ENCODE results near the gene NBEAL1.
"Not testable (repeated sequence)": the region's sequence is repeated elsewhere in the genome, so short reads cannot be mapped to it uniquely, and the experiment has no call there.

The NBEAL1 gene

DNA sequence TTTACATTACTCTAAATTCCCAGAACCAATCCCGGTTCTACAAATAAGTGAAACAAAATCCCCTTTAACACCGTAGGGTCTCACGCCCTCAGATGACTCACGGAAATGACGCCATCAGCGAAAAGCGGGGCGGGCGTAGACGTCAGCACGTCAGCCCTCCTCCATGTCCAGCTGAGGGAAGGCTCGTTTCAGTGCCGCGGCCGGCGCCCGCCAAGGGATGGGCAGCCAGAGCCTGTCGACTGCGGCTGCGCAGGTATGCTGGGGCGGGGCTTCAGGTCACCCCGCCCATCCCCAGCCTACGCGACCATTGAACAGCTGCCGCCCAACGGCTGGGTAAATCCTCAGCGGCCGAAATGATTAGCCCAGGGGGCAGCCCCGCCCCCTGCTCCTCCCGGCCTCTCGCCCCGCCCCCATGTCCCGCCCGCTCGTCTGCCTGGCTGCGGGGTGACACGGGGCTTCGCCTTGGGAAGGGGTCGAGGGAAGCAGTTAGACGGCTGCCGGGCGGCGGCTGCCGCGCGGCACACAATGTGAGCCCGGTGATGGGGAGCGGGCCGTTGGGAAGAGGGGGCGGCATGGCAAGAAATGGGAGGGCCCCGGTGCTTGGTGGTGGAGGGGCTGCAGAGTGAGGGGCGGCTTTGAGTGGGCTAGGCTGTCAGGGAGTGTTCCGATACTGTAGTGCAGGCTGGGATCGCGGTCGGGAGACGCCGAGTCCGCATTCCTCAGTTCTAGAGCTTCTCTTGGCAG lies at the start of gene NBEAL1:
TSS of gene NBEAL1 (plus strand) at position 420 of the 744 bp plus-strand sequence. CDS start 1,510 bp downstream, outside the sequence.
- DNase-seq, result peak; percentile 99

DNA sequence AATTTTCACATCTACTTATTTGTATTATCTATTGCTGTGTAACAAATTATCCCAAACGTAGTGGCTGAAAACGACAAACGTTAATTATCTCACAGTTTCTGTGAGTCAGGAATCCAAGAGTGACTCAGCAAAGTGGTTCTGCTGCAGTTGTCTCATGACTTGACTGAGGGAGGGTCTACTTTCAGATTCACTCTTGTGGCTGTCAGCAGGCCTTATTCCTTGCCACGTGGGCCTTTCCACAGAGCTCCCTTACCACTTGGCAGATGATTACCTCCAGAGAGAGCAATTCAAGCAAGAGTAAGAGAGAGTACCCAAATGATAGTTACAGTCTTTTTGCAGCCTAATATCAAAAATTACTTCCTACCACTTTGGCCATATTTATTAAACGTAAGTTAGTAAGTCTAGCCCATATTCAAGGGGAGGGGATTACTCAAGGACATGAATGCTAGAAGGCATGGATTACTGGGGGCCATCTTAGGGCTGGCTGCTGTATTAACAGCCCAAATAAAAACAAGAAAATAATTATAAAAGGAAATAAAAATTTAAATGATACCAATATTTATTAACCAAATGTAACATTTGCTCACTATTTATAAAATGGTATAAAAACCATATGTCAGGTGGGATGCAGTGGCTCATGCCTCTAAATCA lies 48.7 kb upstream of the NBEAL1 start:
- no peak for DNase-seq

DNA sequence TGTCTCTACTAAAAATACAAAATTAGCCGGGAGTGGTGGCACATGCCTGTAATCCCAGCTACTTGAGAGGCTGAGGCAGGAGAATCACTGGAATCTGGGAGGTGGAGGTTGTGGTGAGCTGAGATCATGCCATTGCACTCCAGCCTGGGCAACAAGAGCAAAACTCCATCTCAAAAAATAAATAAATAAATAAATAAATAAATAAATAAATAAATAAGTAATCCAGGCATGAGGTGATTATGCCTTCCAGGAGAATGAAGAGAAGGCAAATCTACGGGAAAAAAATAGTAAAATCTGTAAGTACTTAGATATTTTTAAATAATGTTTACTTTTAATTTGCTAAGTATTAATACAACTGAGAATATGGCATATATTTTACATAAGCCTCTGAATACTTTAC lies 45.3 kb upstream of the NBEAL1 start:
- DNase-seq, result not testable (repeated sequence)

DNA sequence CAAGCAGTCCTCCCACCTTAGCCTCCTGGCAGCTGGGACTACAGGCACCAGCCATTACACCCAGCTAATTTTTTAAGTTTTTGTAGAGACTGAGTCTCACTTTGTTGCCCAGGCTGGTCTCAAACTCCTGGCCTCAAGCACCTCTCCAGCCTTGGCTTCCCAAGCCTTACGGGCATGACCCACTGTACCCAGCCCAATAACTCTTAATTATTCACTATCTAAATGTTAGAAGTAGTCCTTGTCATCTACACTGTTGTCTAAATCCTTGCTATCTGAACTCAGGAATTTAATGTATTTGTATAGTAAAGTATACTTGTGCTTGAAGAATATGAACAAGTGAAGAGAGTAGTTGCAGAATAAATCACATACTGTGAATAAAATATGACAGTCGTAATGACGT lies 37.9 kb upstream of the NBEAL1 start:
- no peak for DNase-seq

DNA sequence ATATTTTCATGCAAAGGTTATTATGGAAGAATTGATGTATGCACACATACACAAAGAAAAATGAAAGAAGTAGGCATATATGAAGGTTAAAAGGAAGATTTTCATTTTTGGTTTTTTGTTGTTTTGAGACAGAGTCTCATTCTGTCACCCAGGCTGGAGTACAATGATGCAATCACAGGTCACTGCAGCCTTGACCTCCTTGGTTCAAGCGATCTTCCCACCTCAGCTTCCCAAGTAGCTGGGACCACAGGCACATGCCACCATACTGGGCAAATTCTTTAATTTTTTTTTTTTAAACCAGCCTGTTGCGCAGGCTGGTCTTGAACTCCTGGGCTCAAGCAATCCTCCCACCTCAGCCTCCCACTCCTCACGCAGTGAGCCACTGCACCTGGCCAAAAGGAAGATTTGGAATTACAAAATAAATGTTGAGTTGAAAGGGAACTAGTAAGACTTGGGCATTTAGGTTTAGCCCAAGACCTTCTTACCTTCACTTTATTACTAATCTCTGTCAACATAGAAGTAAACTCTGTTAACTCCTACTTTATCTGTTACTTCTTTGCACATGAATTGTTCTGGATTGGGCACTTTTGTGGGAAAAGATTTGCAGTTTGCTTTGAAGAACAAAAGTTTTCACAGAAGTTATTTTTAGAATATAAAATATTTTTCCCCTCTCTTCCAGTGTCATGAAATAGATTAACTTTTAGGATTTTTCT lies 31.7 kb upstream of the NBEAL1 start:
- no peak for DNase-seq

DNA sequence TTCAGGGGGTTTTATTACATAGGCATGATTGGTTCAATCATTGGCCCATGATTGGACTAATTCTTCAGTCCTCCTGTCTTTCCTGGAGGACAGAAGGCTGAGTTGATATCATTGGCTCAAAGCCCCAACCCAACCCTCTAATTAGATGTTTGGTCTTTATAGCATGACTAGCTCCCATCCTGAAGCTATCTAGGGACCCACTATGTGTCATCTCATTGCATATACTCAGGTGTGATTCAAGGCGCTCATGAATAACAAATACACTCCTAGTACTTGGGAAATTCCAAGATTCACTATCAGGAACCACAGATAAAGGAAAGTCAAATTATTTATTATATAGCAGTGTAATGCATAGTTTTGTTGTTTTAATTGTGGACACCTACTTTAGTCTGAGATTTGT lies 24.9 kb upstream of the NBEAL1 start:
- DNase-seq, result no peak

DNA sequence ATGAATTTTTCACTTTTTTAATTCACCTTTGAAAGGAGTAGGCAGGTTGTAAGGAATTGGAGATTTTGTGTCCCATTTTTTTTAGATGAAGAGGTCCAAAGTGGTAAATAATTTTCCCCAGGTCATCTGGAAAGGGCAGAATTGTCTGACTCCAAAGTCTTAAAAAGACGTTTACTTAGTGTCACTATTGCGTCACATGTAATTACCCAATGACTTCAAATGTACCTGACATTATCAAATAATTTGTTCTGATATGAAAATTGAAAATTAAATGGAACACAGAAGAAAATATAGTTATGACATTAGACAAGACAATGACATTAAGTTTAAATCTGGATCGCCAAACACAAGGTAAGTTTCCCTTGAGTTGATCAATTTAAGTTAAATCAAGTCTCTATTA lies 24.2 kb upstream of the NBEAL1 start:
- DNase-seq, result no peak

DNA sequence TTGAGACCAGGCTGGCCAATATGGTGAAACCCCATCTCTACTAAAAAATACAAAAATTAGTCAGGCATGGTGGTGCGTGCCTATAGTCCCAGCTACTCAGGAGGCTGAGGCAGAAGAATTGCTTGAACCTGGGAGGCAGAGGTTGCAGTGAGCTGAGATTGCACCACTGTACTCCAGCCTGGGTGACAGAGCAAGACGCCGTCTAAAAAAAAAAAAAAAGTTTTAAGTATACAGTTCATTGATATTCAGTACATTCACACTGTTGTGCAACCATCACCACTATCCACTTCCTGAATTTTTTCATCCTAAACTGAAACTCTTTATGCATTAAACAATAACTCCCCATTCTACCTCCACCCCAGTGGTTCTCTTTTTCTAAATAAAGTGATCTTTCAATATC lies 17.6 kb upstream of the NBEAL1 start:
- DNase-seq, result not testable (repeated sequence)

DNA sequence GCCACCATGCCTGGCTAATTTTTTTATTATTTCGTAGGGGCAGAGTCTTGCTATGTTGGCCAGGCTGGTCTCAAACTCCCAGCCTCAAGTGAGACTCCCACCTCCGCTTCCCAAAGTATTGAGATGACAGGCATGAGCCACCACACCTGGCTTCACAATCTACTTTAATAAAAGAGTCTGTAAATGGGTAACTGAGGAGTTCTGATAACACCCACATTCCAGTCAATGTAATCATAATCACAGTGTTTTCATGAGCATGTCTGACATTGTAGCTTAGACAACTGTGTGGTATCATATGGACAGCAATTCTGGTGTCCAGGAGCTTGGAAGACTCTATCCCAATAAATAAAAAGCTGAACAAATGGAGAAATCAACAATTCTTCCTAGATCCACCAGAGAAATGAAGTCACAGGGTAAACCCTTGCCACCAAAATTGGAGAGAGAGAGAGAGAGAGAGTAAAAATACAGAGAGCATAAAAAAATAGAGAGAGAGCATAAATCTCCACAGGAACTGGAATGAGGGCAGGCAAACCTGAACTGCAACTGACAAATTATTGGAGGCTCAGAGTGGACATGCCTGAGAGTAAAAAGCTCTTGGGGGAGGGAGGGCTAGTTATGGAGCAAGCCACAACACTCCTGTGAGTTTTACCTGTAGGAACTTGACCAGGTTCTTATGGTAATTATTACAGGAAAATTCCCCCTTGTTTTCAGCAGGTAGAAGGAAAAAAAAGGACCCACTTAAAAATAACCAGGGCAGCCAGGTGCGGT lies 12.4 kb upstream of the NBEAL1 start:
- DNase-seq, result no peak

DNA sequence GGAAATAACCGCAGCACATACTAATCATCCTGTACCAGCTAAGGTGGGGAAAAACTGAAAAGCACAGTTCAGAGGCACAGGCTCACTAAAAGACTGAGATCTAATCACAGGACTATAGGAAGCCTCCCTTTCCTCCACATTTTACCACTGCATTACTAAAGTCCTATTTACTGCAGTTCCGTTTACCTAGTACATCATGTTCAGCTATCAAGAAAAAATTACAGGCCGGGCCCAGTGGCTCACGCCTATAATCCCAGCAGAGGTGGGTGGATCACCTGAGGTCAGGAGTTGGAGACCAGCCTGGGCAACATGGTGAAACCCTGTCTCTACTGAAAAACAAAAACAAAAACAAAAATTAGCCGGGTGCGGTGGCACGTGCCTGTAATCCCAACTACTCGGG lies 11.0 kb upstream of the NBEAL1 start:
- no peak for DNase-seq

DNA sequence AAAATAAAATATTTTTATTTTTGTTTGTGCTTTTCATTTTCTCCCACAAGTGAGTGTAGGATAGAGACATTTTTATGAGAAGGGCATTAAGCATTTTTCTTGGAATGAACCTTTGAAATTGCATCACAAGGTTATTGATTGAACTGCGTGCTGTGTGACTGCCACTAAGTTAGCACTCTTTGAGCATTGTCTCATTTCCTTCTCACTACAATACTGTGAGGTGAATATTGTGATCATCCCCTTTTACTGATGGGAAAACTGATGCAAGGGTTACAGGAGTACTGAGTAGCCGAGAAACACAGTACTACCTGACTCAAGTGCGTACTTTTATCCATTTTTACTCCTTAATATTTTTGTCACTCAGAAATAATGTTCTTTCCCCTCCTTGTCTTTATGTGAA lies 2.0 kb downstream of the NBEAL1 start:
- DNase-seq, result no peak

DNA sequence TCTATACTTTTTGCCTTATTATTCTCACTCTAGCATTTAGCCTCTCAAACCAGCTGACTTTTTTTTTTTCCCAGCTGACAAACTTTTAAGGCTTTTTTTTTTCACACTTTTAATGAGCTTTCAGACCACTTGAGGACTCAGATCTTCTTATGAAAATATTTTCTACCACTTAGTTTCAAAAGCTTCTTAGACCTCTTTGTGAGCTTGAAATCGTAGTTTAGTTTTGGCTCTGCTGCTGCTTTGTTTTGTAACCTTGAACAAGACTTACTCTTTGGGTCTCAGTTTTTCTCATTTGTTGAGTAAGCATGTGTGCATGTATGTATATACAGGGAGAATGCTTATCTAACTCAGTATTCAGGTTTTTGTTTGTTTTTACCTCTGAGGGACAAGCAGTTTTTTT lies 3.5 kb downstream of the NBEAL1 start:
- DNase-seq, result peak; percentile 15

DNA sequence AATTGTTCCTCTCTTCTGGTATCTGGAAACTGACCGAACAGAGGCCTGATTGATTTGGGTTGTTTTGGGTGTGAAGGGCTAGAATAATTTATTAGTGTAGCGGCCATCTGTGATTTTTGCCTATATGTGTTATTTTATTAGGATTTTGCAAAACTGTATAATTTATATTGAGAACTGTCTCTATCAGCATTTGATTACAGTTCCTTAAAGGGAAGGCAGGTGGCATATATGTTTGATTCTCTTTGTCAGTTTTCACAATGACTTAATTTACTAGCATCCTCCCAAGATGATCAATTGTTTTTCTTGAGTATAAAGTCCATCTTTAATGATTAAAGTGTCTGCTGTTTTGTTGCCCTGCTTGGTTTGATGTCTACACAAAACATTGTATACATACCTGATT lies 4.5 kb downstream of the NBEAL1 start:
- DNase-seq, result no peak

DNA sequence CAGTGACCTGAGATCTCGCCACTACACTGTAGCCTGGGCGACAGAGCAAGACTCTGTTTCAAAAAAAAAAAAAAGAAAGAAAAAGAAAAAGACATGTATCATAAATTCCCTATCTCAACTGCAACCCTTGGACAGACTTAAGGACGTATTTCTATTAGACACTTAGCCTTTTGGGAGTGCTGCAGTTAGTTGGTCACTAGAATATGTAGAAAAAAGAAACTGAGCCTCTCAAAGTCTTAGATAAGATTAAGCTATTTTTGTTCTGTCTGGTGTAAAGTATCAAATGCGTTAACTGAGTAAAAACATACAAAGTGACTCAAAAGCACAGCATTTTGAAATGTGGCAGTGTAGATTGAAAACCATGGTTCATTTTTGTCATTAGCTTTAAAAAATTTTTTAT lies 7.3 kb downstream of the NBEAL1 start:
- no peak for DNase-seq

DNA sequence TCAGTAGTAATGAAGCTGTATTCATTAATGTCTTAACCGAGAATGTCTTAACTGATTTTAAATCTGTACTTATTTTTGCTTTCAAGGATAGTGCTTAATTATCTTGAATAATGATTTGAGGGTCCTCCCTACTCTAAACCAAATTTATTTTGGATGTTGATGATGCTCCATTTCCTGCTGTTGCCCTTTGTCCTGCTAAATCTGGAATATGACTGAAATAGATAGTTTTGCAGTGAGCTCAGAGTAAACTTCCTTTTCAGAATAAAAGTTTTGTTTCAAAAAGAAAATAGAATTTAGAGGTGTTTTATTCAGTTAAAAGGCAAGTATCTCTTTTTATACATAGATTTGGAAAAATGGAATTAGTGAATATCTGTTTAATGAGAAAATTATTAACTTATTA lies 8.1 kb downstream of the NBEAL1 start:
- no peak for DNase-seq

DNA sequence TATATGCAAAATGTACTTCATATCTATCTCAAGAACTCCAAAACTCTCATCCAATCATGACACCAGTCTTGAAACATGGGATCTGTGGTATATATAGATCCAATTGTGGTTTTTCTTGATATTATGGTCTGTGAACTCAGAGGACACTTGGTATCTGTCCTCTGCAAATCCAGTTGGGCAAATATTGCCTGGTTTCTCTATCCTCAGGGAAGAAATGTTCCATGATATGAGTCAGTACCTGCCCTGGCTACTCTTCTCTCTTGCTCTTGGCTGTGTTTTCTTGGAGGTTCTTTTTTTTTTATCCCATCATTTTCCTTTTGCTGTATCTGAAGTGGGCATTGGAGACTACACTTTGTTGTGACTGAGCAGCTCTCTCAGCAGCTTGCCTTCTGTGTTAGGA lies 10.9 kb downstream of the NBEAL1 start:
- DNase-seq, result no peak

DNA sequence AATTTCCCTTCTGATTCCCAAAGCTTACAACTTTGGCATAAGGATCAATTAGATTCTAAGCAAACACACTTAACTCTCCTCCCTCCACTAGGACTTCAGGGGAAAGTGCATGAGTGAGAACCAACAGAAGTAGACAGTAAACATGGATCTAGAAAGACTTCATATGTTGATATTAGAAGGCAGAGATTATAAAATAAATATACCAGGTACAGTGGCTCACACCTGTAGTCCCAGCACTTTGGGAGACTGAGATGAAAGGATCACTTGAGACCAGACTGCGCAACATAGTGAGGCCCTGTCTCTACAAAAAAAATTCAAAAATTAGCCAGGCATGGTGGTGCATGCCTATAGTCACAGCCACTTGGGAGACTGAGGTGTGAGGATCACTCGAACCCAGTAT lies 15.9 kb downstream of the NBEAL1 start:
- DNase-seq, result no peak

DNA sequence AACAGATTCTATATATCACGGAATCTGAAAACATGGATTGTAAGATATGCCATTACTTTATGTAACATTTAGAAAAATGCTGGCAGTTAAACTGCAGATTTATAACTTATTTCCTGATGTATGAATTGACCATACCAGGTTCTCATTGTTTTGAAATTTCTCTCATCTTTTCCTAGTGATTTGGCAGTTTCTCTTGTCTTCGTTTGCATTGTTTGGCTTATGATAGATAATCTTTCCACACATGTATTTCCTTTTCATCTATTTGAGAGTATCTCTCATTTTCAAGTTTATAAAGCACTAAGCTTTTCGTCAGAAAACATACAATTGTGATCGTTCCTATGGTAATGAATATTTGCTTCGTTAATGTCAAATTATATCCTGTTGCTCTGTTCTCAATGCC lies 16.3 kb downstream of the NBEAL1 start:
- DNase-seq, result no peak

DNA sequence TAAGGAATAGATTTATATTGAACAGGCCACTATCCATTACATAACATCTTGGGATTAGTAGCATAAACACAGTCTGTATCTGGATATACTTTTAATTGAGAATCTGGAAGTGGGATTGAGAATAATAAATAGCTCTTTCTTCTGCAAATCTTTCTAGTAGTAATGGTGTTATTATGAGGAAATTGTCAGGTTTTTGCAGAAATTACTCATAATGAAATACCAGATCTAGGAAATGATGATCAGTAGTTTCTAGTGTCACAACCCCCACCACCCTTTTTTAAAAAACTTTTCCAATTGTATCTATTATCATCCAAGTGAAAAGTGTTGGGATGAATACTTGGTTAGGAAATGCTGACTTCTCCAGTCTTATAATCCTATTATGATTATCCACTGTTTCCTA lies 18.7 kb downstream of the NBEAL1 start:
- no peak for DNase-seq

DNA sequence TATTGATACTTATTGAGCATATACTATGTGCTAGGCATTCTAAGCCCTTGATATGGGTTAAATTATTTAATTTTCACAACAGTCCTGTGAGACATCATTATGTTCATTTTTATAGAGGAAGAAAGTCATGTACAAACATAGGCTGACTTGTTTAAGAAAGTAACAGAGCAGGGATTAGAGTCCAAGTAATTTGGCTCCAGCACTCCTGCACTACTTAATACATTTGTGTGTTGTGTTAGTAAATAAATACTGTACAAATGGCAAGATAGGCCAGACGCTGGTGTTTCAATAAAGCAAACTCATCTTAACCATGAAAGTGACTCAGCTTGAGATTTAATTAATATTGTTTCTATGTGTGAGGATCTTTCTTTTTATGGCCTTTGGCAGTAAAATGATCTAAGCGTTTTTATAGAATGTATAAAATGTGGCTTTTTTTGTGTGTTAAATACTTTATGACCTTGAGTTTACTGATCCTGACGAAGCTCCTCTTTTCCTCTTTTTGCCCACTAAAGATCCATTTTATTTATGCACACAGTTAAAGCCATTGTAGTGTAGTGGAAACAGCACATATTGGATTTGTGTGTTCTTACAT lies 21.3 kb downstream of the NBEAL1 start:
- DNase-seq, result no peak

DNA sequence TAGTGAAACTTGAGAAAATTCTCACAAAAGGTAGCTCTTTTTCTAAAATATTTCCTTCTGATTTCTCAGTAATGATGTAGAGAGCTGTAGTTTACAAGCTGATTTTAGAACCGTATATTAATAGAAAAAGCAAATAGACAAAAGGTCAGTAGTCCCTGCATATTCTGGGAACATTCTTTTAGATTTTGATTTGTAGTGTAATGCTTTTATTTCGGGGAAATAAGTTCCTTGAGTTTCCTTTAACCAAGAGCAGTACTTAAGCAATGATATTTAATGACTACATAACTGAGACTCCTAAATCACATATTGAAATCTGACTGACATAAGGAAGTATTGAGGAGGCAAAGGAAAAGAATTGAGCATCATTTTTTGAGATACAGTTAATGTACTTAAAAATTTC lies 22.4 kb downstream of the NBEAL1 start:
- DNase-seq, result no peak

DNA sequence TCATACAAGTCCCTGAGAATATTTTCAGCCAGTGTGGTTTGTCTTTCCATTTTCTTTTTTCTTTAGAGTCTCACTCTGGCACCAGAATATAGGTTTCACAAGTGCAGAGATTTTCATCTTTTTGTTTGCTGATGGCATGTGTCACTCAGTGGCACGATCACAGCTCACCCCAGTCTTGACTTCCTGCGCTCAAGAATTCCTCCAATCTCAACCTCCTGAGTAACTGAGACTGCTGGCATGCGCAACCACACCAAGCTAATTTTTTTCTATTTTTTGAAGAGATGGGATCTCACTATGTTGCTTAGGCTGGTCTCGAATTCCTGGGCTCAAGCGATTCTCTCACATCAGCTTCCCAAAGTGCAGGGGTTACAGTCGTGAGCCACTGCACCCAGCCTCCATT lies 23.9 kb downstream of the NBEAL1 start:
- no peak for DNase-seq

DNA sequence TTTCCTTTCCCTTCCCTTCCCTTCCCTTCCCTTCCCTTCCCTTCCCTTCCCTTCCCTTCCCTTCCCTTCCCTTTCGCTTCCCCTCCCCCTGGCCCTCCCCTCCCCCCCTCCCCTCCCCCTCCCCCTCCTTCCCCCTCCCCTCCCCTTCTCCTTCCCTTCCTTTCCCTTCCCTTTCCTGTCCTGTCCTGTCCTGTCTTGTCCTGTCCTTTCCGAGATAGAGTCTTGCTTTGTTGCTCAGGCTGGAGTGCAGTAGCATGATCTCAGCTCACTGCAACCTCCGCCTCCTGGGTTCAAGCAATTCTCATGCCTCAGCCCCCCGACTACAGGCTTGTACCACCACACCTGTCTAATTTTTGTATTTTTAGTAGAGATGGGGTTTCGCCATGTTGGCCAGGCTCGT lies 24.5 kb downstream of the NBEAL1 start:
- not testable (repeated sequence) for DNase-seq
